H9 (cell line): Measurements from ENCODE around the gene PLAC9. TPM values are rescaled to one million over a fixed set of nuclear protein-coding genes. Genes with fewer than 3 reads are reported as not detected.

Experiments
- DNase-seq: peaks from one replicate; pipeline ENCODE4 v3.0.0-alpha.2; 2017
- H2AFZ ChIP-seq: one replicate; pipeline ENCODE4 v1.6.1; 2013; ENCODE audit warnings: mild to moderate bottlenecking, low read length, control low read depth, moderate library complexity
- H2AK5ac ChIP-seq: 2 replicates; pipeline ENCODE4 v1.6.1; 2013; ENCODE audit warnings: low read length, control low read depth, mixed read lengths; ENCODE audit not compliant: insufficient read length
- H2BK120ac ChIP-seq: one replicate; pipeline ENCODE4 v1.6.1; 2013; ENCODE audit warnings: low read depth, mild to moderate bottlenecking, low read length, control low read depth, inconsistent platforms; ENCODE audit not compliant: poor library complexity, severe bottlenecking
- H2BK12ac ChIP-seq: 2 replicates; pipeline ENCODE4 v1.6.1; 2013; ENCODE audit warnings: low read length, control low read depth, mixed read lengths, low read depth; ENCODE audit not compliant: insufficient read length
- H2BK15ac ChIP-seq: 2 replicates; pipeline ENCODE4 v1.6.1; 2013; ENCODE audit warnings: low read depth, low read length, control low read depth
- H2BK20ac ChIP-seq: one replicate; pipeline ENCODE4 v1.6.1; 2013; ENCODE audit warnings: low read depth, mild to moderate bottlenecking, low read length, control low read depth, inconsistent platforms; ENCODE audit not compliant: poor library complexity, severe bottlenecking
- H2BK5ac ChIP-seq: 2 replicates; pipeline ENCODE4 v1.6.1; 2013; ENCODE audit warnings: low read length, control low read depth, mixed read lengths; ENCODE audit not compliant: insufficient read length
- H3K14ac ChIP-seq: 2 replicates; pipeline ENCODE4 v1.6.1; 2013; ENCODE audit warnings: low read length, control low read depth; ENCODE audit not compliant: insufficient read depth
- H3K18ac ChIP-seq: 2 replicates; pipeline ENCODE4 v1.6.1; 2013; ENCODE audit warnings: low read depth, mild to moderate bottlenecking, mixed read lengths, low read length, control low read depth; ENCODE audit not compliant: insufficient read length
- H3K23ac ChIP-seq: 2 replicates; pipeline ENCODE4 v1.6.1; 2013; ENCODE audit warnings: low read length, control low read depth, mixed read lengths, low read depth; ENCODE audit not compliant: insufficient read length
- H3K23me2 ChIP-seq: 2 replicates; pipeline ENCODE4 v1.6.1; 2013; ENCODE audit warnings: low read depth, mild to moderate bottlenecking, mixed read lengths, low read length, control low read depth; ENCODE audit not compliant: insufficient read length, poor library complexity, severe bottlenecking
- H3K27ac ChIP-seq: 2 replicates; pipeline ENCODE4 v1.5.1; 2013; ENCODE audit warnings: low read length, control low read depth, mixed read lengths, low read depth; ENCODE audit not compliant: insufficient read length
- H3K27me3 ChIP-seq: 2 replicates; pipeline ENCODE4 v1.6.1; 2013; ENCODE audit warnings: low read length, control low read depth, inconsistent platforms; ENCODE audit not compliant: insufficient read depth
- H3K4ac ChIP-seq: 2 replicates; pipeline ENCODE4 v1.6.1; 2013; ENCODE audit warnings: low read depth, mild to moderate bottlenecking, control low read depth, inconsistent platforms, low read length, moderate library complexity
- H3K4me1 ChIP-seq: 2 replicates; pipeline ENCODE4 v1.6.1; 2013; ENCODE audit warnings: low read length, control low read depth, inconsistent platforms; ENCODE audit not compliant: insufficient read depth
- H3K4me2 ChIP-seq: 2 replicates; pipeline ENCODE4 v1.6.1; 2013; ENCODE audit warnings: low read length, control low read depth, mixed read lengths; ENCODE audit not compliant: insufficient read length, insufficient read depth
- H3K56ac ChIP-seq: 2 replicates; pipeline ENCODE4 v1.6.1; 2013; ENCODE audit warnings: low read depth, mild to moderate bottlenecking, mixed read lengths, low read length, control low read depth; ENCODE audit not compliant: insufficient read length
- H3K79me1 ChIP-seq: 2 replicates; pipeline ENCODE4 v1.6.1; 2013; ENCODE audit warnings: low read depth, mild to moderate bottlenecking, moderate library complexity, low read length, control low read depth, inconsistent platforms; ENCODE audit not compliant: insufficient read depth, poor library complexity, severe bottlenecking
- H3K79me2 ChIP-seq: 2 replicates; pipeline ENCODE4 v1.6.1; 2013; ENCODE audit warnings: low read length, control low read depth, inconsistent platforms; ENCODE audit not compliant: insufficient read depth
- H3K9ac ChIP-seq: 2 replicates; pipeline ENCODE4 v1.6.1; 2013; ENCODE audit warnings: low read length, control low read depth, mixed read lengths; ENCODE audit not compliant: insufficient read length; ENCODE audit errors: extremely low read depth
- H3K9me3 ChIP-seq: one replicate; pipeline ENCODE4 v1.6.1; 2013; ENCODE audit warnings: low read depth, low read length, inconsistent platforms; ENCODE audit not compliant: control insufficient read depth
- H3T11ph ChIP-seq: one replicate; pipeline ENCODE4 v1.6.1; 2013; ENCODE audit warnings: mild to moderate bottlenecking, low read length, control low read depth, inconsistent platforms
- H4K20me1 ChIP-seq: one replicate; pipeline ENCODE4 v1.6.1; 2013; ENCODE audit not compliant: control insufficient read depth, insufficient read length, insufficient read depth
- H4K5ac ChIP-seq: 2 replicates; pipeline ENCODE4 v1.6.1; 2013; ENCODE audit warnings: low read depth, mild to moderate bottlenecking, mixed read lengths, low read length, control low read depth; ENCODE audit not compliant: insufficient read length
- H4K8ac ChIP-seq: replicated peaks from 2 replicates; pipeline ENCODE4 v1.6.1; 2013; ENCODE audit warnings: low read length, control low read depth, mixed read lengths, low read depth; ENCODE audit not compliant: insufficient read length
- H4K91ac ChIP-seq: 2 replicates; pipeline ENCODE4 v1.6.1; 2013; ENCODE audit warnings: low read depth, mild to moderate bottlenecking, moderate library complexity, mixed read lengths, low read length, control low read depth; ENCODE audit not compliant: insufficient read length
- H3K27ac Mint-ChIP-seq, 3 experiments: 2 replicates in 2 of 3; 3 replicates in 1 of 3; pipeline ENCODE4 v1.8.0; 2020 to 2021; ENCODE audit warnings: mixed read lengths in 3 of 3, mild to moderate bottlenecking in 1 of 3, moderate library complexity in 1 of 3
- H3K27me3 Mint-ChIP-seq: 2 replicates; pipeline ENCODE4 v1.8.0; 2021; ENCODE audit warnings: low read depth, mild to moderate bottlenecking, moderate library complexity, mixed read lengths
- H3K36me3 Mint-ChIP-seq, 3 experiments: 2 replicates in 2 of 3; 3 replicates in 1 of 3; pipeline ENCODE4 v1.8.0; 2020 to 2021; ENCODE audit warnings: low read depth in 3 of 3, mixed read lengths in 3 of 3; ENCODE audit not compliant: insufficient read depth in 1 of 3
- H3K4me1 Mint-ChIP-seq, 2 experiments: 2 replicates each; pipeline ENCODE4 v1.8.0; 2020; ENCODE audit warnings: mixed read lengths in 2 of 2
- H3K4me3 Mint-ChIP-seq, 2 experiments: 2 replicates in 1 of 2; 3 replicates in 1 of 2; pipeline ENCODE4 v1.8.0; 2020 to 2021; ENCODE audit warnings: mild to moderate bottlenecking in 2 of 2, mixed read lengths in 2 of 2, moderate library complexity in 1 of 2
- H3K9me3 Mint-ChIP-seq, 2 experiments: 2 replicates in 1 of 2; 3 replicates in 1 of 2; pipeline ENCODE4 v1.8.0; 2020; ENCODE audit warnings: mild to moderate bottlenecking in 2 of 2, mixed read lengths in 2 of 2, moderate library complexity in 1 of 2
- CTCF ChIP-seq: fragments of 200-600 bp; sonication (generic); conservative IDR thresholded peaks from 3 replicates; pipeline ENCODE4 v1.8.0; 2021; ENCODE audit warnings: antibody characterized with exemption, mild to moderate bottlenecking
- WGBS: extraction: QIAGEN DNeasy Blood & Tissue Kit; methylation state at CpG from one replicate; pipeline ENCODE4 v1.1.7; 2013; ENCODE audit warnings: missing lambda C conversion rate, low lambda C conversion rate, mixed read lengths; ENCODE audit not compliant: insufficient read length; ENCODE audit errors: extremely low coverage; 5-methylcytosine and 5-hydroxymethylcytosine counted together
- total RNA-seq: library from RNA; stranded (reverse); gene quantifications from 2 replicates; pipeline ENCODE4 v1.2.1, GENCODE V29; 2021

Gene PLAC9
- total RNA-seq, 1 experiment from 2014 or later, result 4.3 TPM

GRCh38 chr10:80171248-80171660, 38.7 kb downstream of the PLAC9 start:
- no peak overlapping the region for H3K9ac ChIP-seq
- H2BK12ac ChIP-seq, result no peak overlapping the region
- Mint-ChIP-seq H3K27ac (peak overlapping the region; percentile 27 to 59 (median 32); a peak in 5 of 7 replicates), H3K4me1 (peaks cover 24 to 33% of the 10 kb centered on the region in 2 experiments), H3K27me3 (no peaks in the 10 kb centered on the region), H3K9me3 (no peaks in the 10 kb centered on the region), H3K36me3 (peaks cover 0 to 3% (median 2%) of the 10 kb centered on the region in 3 experiments; a peak in 2 of 7 replicates), H3K4me3 (no peak overlapping the region; a peak in 1 of 5 replicates)
- TF ChIP-seq CTCF, result no peak
- no peak overlapping the region for H3T11ph ChIP-seq
- no peak overlapping the region for H3K23ac ChIP-seq
- no peaks in the 10 kb centered on the region for H3K23me2 ChIP-seq
- no peak overlapping the region for H4K8ac ChIP-seq
- no peaks in the 10 kb centered on the region for H3K27me3 ChIP-seq
- no peak overlapping the region for H3K4me2 ChIP-seq
- H2BK15ac ChIP-seq, result no peak overlapping the region
- H3K9me3 ChIP-seq, result no peaks in the 10 kb centered on the region
- no peak overlapping the region for H4K5ac ChIP-seq
- H3K4ac ChIP-seq, result no peak overlapping the region
- H3K27ac ChIP-seq, result no peak overlapping the region
- H3K79me1 ChIP-seq, result no peaks in the 10 kb centered on the region
- H3K14ac ChIP-seq, result no peak overlapping the region
- DNase-seq, result peak; percentile 41
- no peak overlapping the region for H3K18ac ChIP-seq
- H2BK5ac ChIP-seq, result no peak overlapping the region
- H4K20me1 ChIP-seq, result no peaks in the 10 kb centered on the region
- H4K91ac ChIP-seq, result no peak overlapping the region
- H3K56ac ChIP-seq, result no peak overlapping the region
- H2BK20ac ChIP-seq, result no peak overlapping the region
- no peak overlapping the region for H2AK5ac ChIP-seq
- WGBS, result no CpG with 5 or more reads among the region's 7 CpGs
- no peaks in the 10 kb centered on the region; the same call in 1 of the 2 replicates for H3K79me2 ChIP-seq
- H3K4me1 ChIP-seq, result no peaks in the 10 kb centered on the region; the same call in 1 of the 2 replicates
- no peak overlapping the region for H2AFZ ChIP-seq
- H2BK120ac ChIP-seq, result no peak overlapping the region
